Lung (tissue), 12 donors: ENCODE data around the gene HEMGN. TPM values are rescaled to one million over a fixed set of nuclear protein-coding genes. Genes with fewer than 3 reads are reported as not detected.

Experiments
- ATAC-seq: fragments of 200-7000 bp; cut with Tn5 transposase; one replicate; pipeline ENCODE4 v1.9.1; 2020; ENCODE audit warnings: moderate number of reproducible peaks; ENCODE audit not compliant: insufficient read depth, low FRiP score
- DNase-seq, 3 donors: peaks; one replicate each; pipeline ENCODE4 v3.0.0-alpha.2; 2013 to 2017
- H3K27ac ChIP-seq, 2 donors: one replicate each; pipeline ENCODE4 v1.5.1; 2013; ENCODE audit warnings: mild to moderate bottlenecking in 2 of 2, moderate library complexity in 2 of 2, control low read depth in 1 of 2, inconsistent platforms in 1 of 2, low read depth in 1 of 2, low read length in 1 of 2
- H3K27me3 ChIP-seq, 3 donors: one replicate each; pipeline ENCODE4 v1.5.1; 2013; ENCODE audit warnings: low read length in 2 of 3; ENCODE audit not compliant: control insufficient read depth in 3 of 3, insufficient read depth in 3 of 3
- H3K36me3 ChIP-seq, 4 donors: one replicate each; pipeline ENCODE4 v1.5.1; 2013; ENCODE audit warnings: low read length in 4 of 4, mild to moderate bottlenecking in 1 of 4, moderate library complexity in 1 of 4; ENCODE audit not compliant: control insufficient read depth in 4 of 4, insufficient read depth in 4 of 4
- H3K4me1 ChIP-seq, 5 donors: one replicate each; pipeline ENCODE4 v1.5.1; 2013; ENCODE audit warnings: low read length in 5 of 5, mild to moderate bottlenecking in 2 of 5, moderate library complexity in 1 of 5; ENCODE audit not compliant: control insufficient read depth in 5 of 5, insufficient read depth in 5 of 5
- H3K4me3 ChIP-seq: one replicate; pipeline ENCODE4 v1.5.1; 2013; ENCODE audit warnings: mild to moderate bottlenecking, control low read depth, moderate library complexity
- H3K9ac ChIP-seq, 2 donors: one replicate each; pipeline ENCODE4 v1.5.1; 2013; ENCODE audit warnings: low read length in 2 of 2, control low read depth in 1 of 2; ENCODE audit not compliant: insufficient read depth in 1 of 2
- H3K9me3 ChIP-seq, 4 donors: one replicate each; pipeline ENCODE4 v1.5.1; 2013; ENCODE audit warnings: low read length in 3 of 4, mild to moderate bottlenecking in 1 of 4, moderate library complexity in 1 of 4; ENCODE audit not compliant: control insufficient read depth in 4 of 4, insufficient read depth in 3 of 4
- WGBS, 2 donors: extraction: QIAGEN DNeasy Blood & Tissue Kit; methylation state at CpG; one replicate each; pipeline ENCODE4 v1.1.7; 2013; 5-methylcytosine and 5-hydroxymethylcytosine counted together
- polyA plus RNA-seq, 2 donors: library from polyadenylated mRNA; stranded (reverse); fragments of 200-250 nt; gene quantifications; one replicate each; pipeline ENCODE4 v1.2.1, GENCODE V29; 2013
- total RNA-seq, 2 donors: library from RNA; depleted of rRNA in 1 of 2; stranded (reverse); fragments of >200 nt in 1 of 2; gene quantifications; one replicate each; pipeline ENCODE4 v1.2.1, GENCODE V29; 2014 to 2021
- TF ChIP-seq, protein P1 (sequence below): IDR thresholded peaks from 2 replicates; pipeline ENCODE4 v1.5.1; 2012; ENCODE audit warnings: mild to moderate bottlenecking; ENCODE audit errors: control extremely low read depth, extremely low read depth
- donor health status: control.
- donor health status: control.
- donor health status: Bipolar disorder and iron deficiency.
- donor health status: healthy.
- donor health status: DM: yes; HTN: yes; CAD: no.

The HEMGN gene
- total and polyA plus RNA-seq, 4 donors = 0.14 to 21.6 (median 0.31) TPM

DNA sequence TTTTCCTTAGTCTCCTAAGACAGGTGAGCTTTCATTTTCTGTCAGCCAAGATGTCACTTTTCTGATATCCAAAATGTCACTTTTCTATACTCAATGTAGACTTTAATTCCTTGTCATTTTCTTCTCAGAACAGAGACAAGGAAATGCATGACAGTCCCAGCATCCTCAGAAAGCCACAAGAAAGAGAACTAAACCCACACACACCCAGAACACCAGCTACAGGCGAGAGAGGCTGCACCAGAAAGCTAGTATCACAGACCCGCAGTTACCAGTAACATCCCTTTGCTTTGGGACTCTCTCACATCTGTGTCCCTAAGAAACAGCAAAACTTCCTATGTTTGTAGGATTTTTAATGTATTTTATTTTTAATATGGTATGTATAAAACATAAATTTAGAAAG is 32.7 kb downstream of the HEMGN start:
- TF ChIP-seq, protein P1, sequence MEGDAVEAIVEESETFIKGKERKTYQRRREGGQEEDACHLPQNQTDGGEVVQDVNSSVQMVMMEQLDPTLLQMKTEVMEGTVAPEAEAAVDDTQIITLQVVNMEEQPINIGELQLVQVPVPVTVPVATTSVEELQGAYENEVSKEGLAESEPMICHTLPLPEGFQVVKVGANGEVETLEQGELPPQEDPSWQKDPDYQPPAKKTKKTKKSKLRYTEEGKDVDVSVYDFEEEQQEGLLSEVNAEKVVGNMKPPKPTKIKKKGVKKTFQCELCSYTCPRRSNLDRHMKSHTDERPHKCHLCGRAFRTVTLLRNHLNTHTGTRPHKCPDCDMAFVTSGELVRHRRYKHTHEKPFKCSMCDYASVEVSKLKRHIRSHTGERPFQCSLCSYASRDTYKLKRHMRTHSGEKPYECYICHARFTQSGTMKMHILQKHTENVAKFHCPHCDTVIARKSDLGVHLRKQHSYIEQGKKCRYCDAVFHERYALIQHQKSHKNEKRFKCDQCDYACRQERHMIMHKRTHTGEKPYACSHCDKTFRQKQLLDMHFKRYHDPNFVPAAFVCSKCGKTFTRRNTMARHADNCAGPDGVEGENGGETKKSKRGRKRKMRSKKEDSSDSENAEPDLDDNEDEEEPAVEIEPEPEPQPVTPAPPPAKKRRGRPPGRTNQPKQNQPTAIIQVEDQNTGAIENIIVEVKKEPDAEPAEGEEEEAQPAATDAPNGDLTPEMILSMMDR = no peak
- ATAC-seq = no peak
- H3K36me3 ChIP-seq = peaks cover 9 to 13% (median 10%) of the 10 kb centered on the region in 4 donors
- H3K9ac ChIP-seq = no peak overlapping the region
- H3K4me1 ChIP-seq = peaks cover 0 to 4% (median 0%) of the 10 kb centered on the region in 5 donors
- no peak for DNase-seq
- H3K27ac ChIP-seq = no peak overlapping the region
- WGBS, 2 donors = 41 to 63% methylated on average over 2 of the region's 2 CpGs
- H3K27me3 ChIP-seq = no peaks in the 10 kb centered on the region
- no peaks in the 10 kb centered on the region for H3K9me3 ChIP-seq
- H3K4me3 ChIP-seq = no peak overlapping the region

DNA sequence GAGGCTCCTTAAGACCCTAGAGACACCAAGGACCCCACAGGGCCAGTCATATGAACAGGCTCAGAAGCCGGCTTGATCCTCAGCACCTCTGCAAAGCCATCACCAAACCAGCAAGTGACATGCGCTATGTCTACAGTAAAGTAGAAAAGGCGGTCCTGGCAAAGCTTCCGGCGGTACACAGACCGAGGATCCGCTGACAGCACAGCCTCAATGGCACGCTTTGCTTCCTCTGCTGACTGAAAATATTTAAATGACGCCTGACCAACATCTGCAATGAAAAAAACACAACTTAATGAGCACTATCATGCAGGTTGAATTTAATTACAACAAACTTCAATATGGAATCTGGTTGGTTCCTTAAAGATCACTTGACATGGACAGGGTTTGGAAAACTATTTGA is 33.2 kb downstream of the HEMGN start:
- Histone ChIP-seq H3K9ac (no peak overlapping the region), H3K4me1 (peaks cover 0 to 4% (median 0%) of the 10 kb centered on the region in 5 donors), H3K27me3 (no peaks in the 10 kb centered on the region), H3K4me3 (no peak overlapping the region), H3K36me3 (peaks cover 4 to 12% (median 8%) of the 10 kb centered on the region in 4 donors), H3K27ac (no peak overlapping the region), H3K9me3 (no peaks in the 10 kb centered on the region)
- WGBS, 2 donors = 91 to 96% methylated on average over 9 of the region's 9 CpGs
- DNase-seq = no peak
- ATAC-seq = no peak
- TF ChIP-seq, protein P1 = no peak

DNA sequence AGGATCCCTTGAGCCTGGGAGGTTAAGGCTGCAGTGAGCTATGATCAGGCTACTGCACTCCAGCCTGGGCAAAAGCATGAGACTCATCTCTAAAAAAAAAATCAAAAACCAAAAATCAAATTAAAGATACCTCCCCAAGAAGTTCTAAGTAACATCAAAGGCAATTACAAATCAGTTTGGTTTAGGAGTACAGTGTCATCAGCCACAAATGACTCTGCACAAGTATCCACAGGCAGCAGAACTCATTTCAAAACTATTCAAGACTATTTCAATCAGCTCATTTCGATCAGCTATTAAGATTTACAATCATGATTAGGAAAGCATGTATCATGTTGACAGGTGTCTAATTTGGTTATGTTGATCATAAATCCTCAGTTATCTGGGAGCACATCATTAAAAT is 34.8 kb downstream of the HEMGN start:
- WGBS, 2 donors = 70 to 78% methylated on average over 1 of the region's 1 CpG
- H3K27ac ChIP-seq = no peak overlapping the region

More for the DNA sequence above, 34.8 kb downstream of the HEMGN start:
- TF ChIP-seq, protein P1 = no peak
- ATAC-seq = no peak
- H3K9me3 ChIP-seq = no peaks in the 10 kb centered on the region
- H3K4me3 ChIP-seq = no peak overlapping the region
- DNase-seq = no peak
- peaks cover 3 to 8% (median 8%) of the 10 kb centered on the region in 4 donors for H3K36me3 ChIP-seq
- no peak overlapping the region for H3K9ac ChIP-seq
- H3K27me3 ChIP-seq = no peaks in the 10 kb centered on the region
- H3K4me1 ChIP-seq = peaks cover 0 to 4% (median 0%) of the 10 kb centered on the region in 5 donors
